HepG2 (cell line): ENCODE data around the gene PARP15. TPM values are rescaled to one million over a fixed set of nuclear protein-coding genes. Genes with fewer than 3 reads are reported as not detected.

Source experiments
- ATAC-seq: fragments of 200-7000 bp; cut with Tn5 transposase; 3 replicates; pipeline ENCODE4 v1.9.1; 2020; ENCODE audit warnings: mild to moderate bottlenecking, moderate library complexity
- BruUV-seq: library from RNA; stranded (reverse); fragments of 400-500 nt; replicated peaks from 2 replicates; lab custom pipeline; 2021; lab: Mats Ljungman, UMichigan
- CTCF ChIA-PET: fragments of 300-600 bp; formaldehyde crosslinking; extraction: SDS; loops from one replicate; lab custom pipeline; 2021; ENCODE audit warnings: low total read pairs, inconsistent platforms, low intra/inter-chr PET ratio; lab: Yijun Ruan, JAX
- POLR2A ChIA-PET: fragments of 350-600 bp; sonication (Branson Sonifier 250); formaldehyde crosslinking; loops from one replicate; lab custom pipeline; 2020; ENCODE audit warnings: antibody characterized with exemption, inconsistent platforms; lab: Yijun Ruan, JAX
- DNase-seq: peaks from one replicate; pipeline ENCODE4 v3.0.0-alpha.2; 2015; ENCODE audit warnings: low spot score
- FAIRE-seq: peaks from 3 replicates; lab custom pipeline; 2011; peaks lifted over from hg19 to GRCh38; lab: Jason Lieb, UNC
- H2AFZ ChIP-seq: one replicate; pipeline ENCODE4 v1.6.1; 2011; ENCODE audit warnings: low read length, inconsistent platforms
- H3K27ac ChIP-seq: fragments of 300-600 bp; 3 replicates; pipeline ENCODE4 v1.8.0; 2011; ENCODE audit warnings: mixed run types, mild to moderate bottlenecking, mixed read lengths, low read length, inconsistent platforms; ENCODE audit not compliant: insufficient read depth; ENCODE audit errors: extremely low read length
- H3K27me3 ChIP-seq, 2 experiments: fragments of 200-600 bp in 1 of 2; 2 replicates in 1 of 2; 3 replicates in 1 of 2; pipeline versions ENCODE4 v1.6.0 to v1.8.0; 2011; ENCODE audit warnings: low read length in 2 of 2, mild to moderate bottlenecking in 2 of 2, moderate library complexity in 2 of 2, inconsistent platforms in 1 of 2; ENCODE audit not compliant: insufficient read depth in 2 of 2, control insufficient read depth in 1 of 2
- H3K36me3 ChIP-seq, 2 experiments: fragments of 200-600 bp in 1 of 2; replicated peaks in 1 of 2; 2 replicates in 1 of 2; 3 replicates in 1 of 2; pipeline versions ENCODE4 v1.5.1 to v1.8.0; 2011; ENCODE audit warnings: low read length in 2 of 2, inconsistent platforms in 1 of 2; ENCODE audit not compliant: insufficient read depth in 2 of 2, control insufficient read depth in 1 of 2
- H3K4me1 ChIP-seq: 2 replicates; pipeline ENCODE4 v1.5.1; 2012; ENCODE audit warnings: low read length, inconsistent platforms; ENCODE audit not compliant: insufficient read depth
- H3K4me2 ChIP-seq: 2 replicates; pipeline ENCODE4 v1.6.0; 2011; ENCODE audit warnings: low read depth, low read length, inconsistent platforms
- H3K4me3 ChIP-seq, 3 experiments: fragments of 200-600 bp in 1 of 3; sonication (generic), shearing (Covaris generic) in 1 of 3; replicated peaks in 1 of 3; 2 replicates each; pipeline ENCODE4 v1.5.1; 2011 to 2016; ENCODE audit warnings: low read length in 3 of 3, inconsistent platforms in 2 of 3, low read depth in 2 of 3, mild to moderate bottlenecking in 2 of 3, control low read depth in 1 of 3, mixed read lengths in 1 of 3; ENCODE audit not compliant: insufficient read depth in 1 of 3
- H3K79me2 ChIP-seq: one replicate; pipeline ENCODE4 v1.6.1; 2011; ENCODE audit warnings: low read length, inconsistent platforms; ENCODE audit not compliant: insufficient read depth
- H3K9ac ChIP-seq: 2 replicates; pipeline ENCODE4 v1.6.0; 2011; ENCODE audit warnings: mild to moderate bottlenecking, low read depth, low read length, inconsistent platforms; ENCODE audit not compliant: insufficient read depth
- H3K9me3 ChIP-seq: 2 replicates; pipeline ENCODE4 v1.5.1; 2012; ENCODE audit warnings: mild to moderate bottlenecking, low read length
- H4K20me1 ChIP-seq: 2 replicates; pipeline ENCODE4 v1.6.0; 2011; ENCODE audit warnings: inconsistent platforms, mild to moderate bottlenecking, low read length, moderate library complexity; ENCODE audit not compliant: insufficient read depth
- POLR2G ChIP-seq: fragments of 200-400 bp; formaldehyde crosslinking; IDR thresholded peaks from 2 replicates; pipeline ENCODE4 v1.6.1; 2018; ENCODE audit warnings: mild to moderate bottlenecking, low read depth, low read length, moderate library complexity
- SP140L ChIP-seq: sonication (generic); formaldehyde crosslinking; IDR thresholded peaks from 2 replicates; pipeline ENCODE4 v1.4.0; 2020; ENCODE audit warnings: missing genetic modification reagents, borderline replicate concordance
- TOPORS ChIP-seq: sonication (generic); formaldehyde crosslinking; IDR thresholded peaks from 2 replicates; pipeline ENCODE4 v1.8.0; 2023; ENCODE audit warnings: mild to moderate bottlenecking, missing genetic modification reagents
- ZC3H13 ChIP-seq: sonication (generic); formaldehyde crosslinking; IDR thresholded peaks from 2 replicates; pipeline ENCODE4 v1.8.1; 2023; ENCODE audit warnings: mild to moderate bottlenecking, missing genetic modification reagents, moderate library complexity
- ZFP1 ChIP-seq: IDR thresholded peaks from 2 replicates; pipeline ENCODE4 v1.6.1; 2016
- ZHX2 ChIP-seq, 2 experiments: sonication (generic) in 1 of 2; formaldehyde crosslinking in 1 of 2; IDR thresholded peaks; 2 replicates each; pipeline versions ENCODE4 v1.6.1 to v1.9.0; 2014 to 2022; ENCODE audit warnings: antibody characterized with exemption in 1 of 2, borderline replicate concordance in 1 of 2, inconsistent platforms in 1 of 2, low read depth in 1 of 2, missing genetic modification reagents in 1 of 2
- ZNF224 ChIP-seq: sonication (generic); formaldehyde crosslinking; IDR thresholded peaks from 2 replicates; pipeline ENCODE4 v1.5.0; 2020; ENCODE audit warnings: mild to moderate bottlenecking, missing genetic modification reagents
- WGBS: methylation state at CpG from one replicate; pipeline ENCODE4 v1.1.6; 2017; ENCODE audit warnings: low lambda C conversion rate; 5-methylcytosine and 5-hydroxymethylcytosine counted together
- in situ Hi-C: cut with HindIII; loops from 2 replicates; pipeline ENCODE4 v1.10.0; 2017; ENCODE audit warnings: low pct_unique_long_range_greater_than_20kb; ENCODE audit not compliant: extremely low pct_ligation_motif_present
- intact Hi-C: fragments of 100-400 bp; cut with micrococcal nuclease; formaldehyde crosslinking; loops from one replicate; pipeline ENCODE4 v1.10.0; 2022; ENCODE audit not compliant: unreplicated experiment
- polyA plus RNA-seq, 8 experiments: library from polyadenylated mRNA; depleted of rRNA in 3 of 8; stranded (reverse) in 7 of 8; unstranded in 1 of 8; fragments of >200 nt; fragmentation: Illumina TruSeq in 4 of 8; extraction: Trizol in 4 of 8; gene quantifications; 2 replicates each; pipeline versions ENCODE4 v1.2.1 to v1.2.3, GENCODE V29; 2011 to 2016; ENCODE audit warnings: low read depth in 4 of 8, missing spikeins in 1 of 8, mixed read lengths in 1 of 8; ENCODE audit not compliant: insufficient read depth in 1 of 8
- total RNA-seq, 5 experiments: library from RNA; depleted of rRNA; stranded (reverse); fragments of >200 nt; fragmentation: Illumina TruSeq; extraction: Trizol; gene quantifications; 2 replicates each; pipeline ENCODE4 v1.2.3, GENCODE V29; 2016; ENCODE audit warnings: low read depth in 1 of 5

PARP15 gene
- total and polyA plus RNA-seq, 2 of the 13 experiments (the other 11 are each of a cell fraction or from before 2014, with no cell fraction given): 0.02 TPM; not detected in 1

- no peaks in the 10 kb centered on the region for H3K4me1 ChIP-seq
- FAIRE-seq: no peak
- CTCF ChIA-PET: no interaction called here
- no peaks in the 10 kb centered on the region for H3K79me2 ChIP-seq
- no peak for DNase-seq
- H4K20me1 ChIP-seq: no peaks in the 10 kb centered on the region
- H3K36me3 ChIP-seq: 0 out of 5 replicates have a peak, but pooled peaks cover 0 to 3% of the 10 kb centered on the region in 2 experiments
- no peak overlapping the region for H3K4me2 ChIP-seq
- H3K9me3 ChIP-seq: no peaks in the 10 kb centered on the region
- intact Hi-C loops: no loop called here
- ATAC-seq: no peak
- no peak overlapping the region for H3K27ac ChIP-seq
- no peak for TF ChIP-seq ZNF224 (CRISPR knock-in tag)
- no peak for TF ChIP-seq POLR2G
- TF ChIP-seq SP140L (CRISPR knock-in tag): no peak
- TF ChIP-seq ZFP1 (CRISPR knock-in tag): no peak
- TF ChIP-seq ZC3H13 (CRISPR knock-in tag): no peak
- no peak overlapping the region for H2AFZ ChIP-seq
- no TSS peak for BruUV-seq
- H3K9ac ChIP-seq: no peak overlapping the region
- no peaks in the 10 kb centered on the region for H3K27me3 ChIP-seq
- POLR2A ChIA-PET: no interaction called here
- H3K4me3 ChIP-seq: no peak overlapping the region
- in situ Hi-C loops: no loop called here
- WGBS: 84% methylated on average over 3 of the region's 3 CpGs
These were observed 40.8 kb upstream of the PARP15 start for GRCh38 chr3:122536632-122537001.

GRCh38 chr3:122538956-122539490 lies 38.4 kb upstream of the PARP15 start:
- intact Hi-C loops: no loop called here
- CTCF ChIA-PET: no interaction called here
- no peak for FAIRE-seq
- TF ChIP-seq TOPORS (CRISPR knock-in tag): no peak
- TF ChIP-seq ZHX2 (IDR thresholded peaks at IDR 0.05; ENCODE audit: low read depth): no peak
- no peak for TF ChIP-seq ZHX2 (CRISPR knock-in tag; IDR thresholded peaks at IDR 0.05; ENCODE audit: borderline replicate concordance)

More at GRCh38 chr3:122538956-122539490, 38.4 kb upstream of the PARP15 start:
- DNase-seq: no peak
- no peak overlapping the region for H3K9ac ChIP-seq
- WGBS: 95% methylated on average over 7 of the region's 7 CpGs
- no peaks in the 10 kb centered on the region for H4K20me1 ChIP-seq
- no peak overlapping the region for H3K4me2 ChIP-seq
- POLR2A ChIA-PET: no interaction called here
- no peak overlapping the region for H3K4me3 ChIP-seq
- H2AFZ ChIP-seq: no peak overlapping the region
- H3K79me2 ChIP-seq: no peaks in the 10 kb centered on the region
- no peaks in the 10 kb centered on the region for H3K36me3 ChIP-seq
- ATAC-seq: no peak
- H3K27me3 ChIP-seq: no peaks in the 10 kb centered on the region
- no peak overlapping the region for H3K27ac ChIP-seq
- no TSS peak for BruUV-seq
- no peaks in the 10 kb centered on the region for H3K4me1 ChIP-seq
- H3K9me3 ChIP-seq: no peaks in the 10 kb centered on the region
- in situ Hi-C loops: no loop called here
